Stomach (tissue), 4 donors: ENCODE results near the gene CEL.

Source experiments
- POLR2A ChIP-seq, 4 donors: fragments of 450-650 bp; IDR thresholded peaks; one replicate each; pipeline ENCODE4 v1.6.1; 2016; ENCODE audit warnings: antibody characterized with exemption in 4 of 4, control low read depth in 2 of 4, mild to moderate bottlenecking in 1 of 4, moderate library complexity in 1 of 4
- POLR2AphosphoS5 ChIP-seq, 3 donors: sonication (generic); formaldehyde crosslinking; IDR thresholded peaks; one replicate each; pipeline ENCODE4 v1.6.1; 2016; ENCODE audit warnings: antibody characterized with exemption in 3 of 3

DNA sequence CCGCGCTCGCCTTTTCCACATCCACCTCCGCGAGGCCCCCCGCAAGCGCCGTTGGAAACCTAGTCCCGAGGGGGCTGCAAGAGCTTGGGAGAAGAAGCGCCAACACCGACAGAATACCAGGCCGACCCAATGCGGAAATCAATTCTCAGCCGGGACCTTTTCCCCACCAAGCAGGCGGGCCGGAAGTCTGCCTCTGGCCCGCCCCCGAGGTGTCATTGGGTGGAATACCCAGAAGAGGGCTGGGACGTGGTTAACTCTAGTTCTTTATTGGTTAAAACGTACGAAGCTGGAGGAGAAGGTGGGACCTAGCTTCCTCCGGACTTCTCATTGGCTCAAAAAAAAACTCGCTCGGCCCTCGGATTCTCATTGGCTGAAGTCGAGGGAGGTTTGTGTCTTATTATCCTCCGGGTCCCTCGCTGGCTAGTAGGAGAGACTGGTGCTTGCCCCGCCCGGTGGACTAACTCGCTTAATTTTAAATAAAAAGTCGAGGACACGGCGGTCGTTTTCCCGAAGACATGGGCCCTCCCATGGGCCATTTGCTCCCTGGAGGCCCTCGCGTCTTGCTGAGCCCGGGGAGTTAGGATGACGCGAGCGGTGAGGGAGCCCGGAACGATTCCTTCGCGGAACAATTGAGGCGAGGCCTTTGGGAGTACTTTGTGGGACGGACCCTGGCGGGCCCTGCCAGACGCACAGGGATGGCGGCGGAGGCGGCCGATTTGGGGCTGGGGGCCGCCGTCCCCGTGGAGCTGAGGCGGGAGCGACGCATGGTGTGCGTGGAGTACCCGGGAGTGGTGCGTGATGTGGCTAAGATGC lies 31.3 kb upstream of the CEL start, which contains the start of gene GTF3C5:
- TF ChIP-seq POLR2AphosphoS5 (IDR thresholded peaks at IDR 0.05) (peak; percentile 61 to 88 (median 73)), POLR2A (IDR thresholded peaks at IDR 0.05) (peak in 1 of 4 donors; percentile 49)
